ENCODE measurements around the gene IGFBP7.

GRCh38 chr4:57068237-57068981, 41.8 kb downstream of the IGFBP7 start:
- TF ChIP-seq CTCF (IDR thresholded peaks at IDR 0.05) (no peak), POLR2A (IDR thresholded peaks at IDR 0.05) (no peak)

Data from adrenal gland (tissue), 5 donors.